HG03097 (cell line): ENCODE measurements around the gene RBMY1A1.
"Not testable (repeated sequence)": the region's sequence is repeated elsewhere in the genome, so short reads cannot be mapped to it uniquely, and the experiment has no call there.

Source experiments
- ATAC-seq: cut with Tn5 transposase; IDR thresholded peaks from one replicate; pipeline ENCODE4 v1.9.1; 2021; ENCODE audit not compliant: unreplicated experiment, low FRiP score

The RBMY1A1 gene

DNA sequence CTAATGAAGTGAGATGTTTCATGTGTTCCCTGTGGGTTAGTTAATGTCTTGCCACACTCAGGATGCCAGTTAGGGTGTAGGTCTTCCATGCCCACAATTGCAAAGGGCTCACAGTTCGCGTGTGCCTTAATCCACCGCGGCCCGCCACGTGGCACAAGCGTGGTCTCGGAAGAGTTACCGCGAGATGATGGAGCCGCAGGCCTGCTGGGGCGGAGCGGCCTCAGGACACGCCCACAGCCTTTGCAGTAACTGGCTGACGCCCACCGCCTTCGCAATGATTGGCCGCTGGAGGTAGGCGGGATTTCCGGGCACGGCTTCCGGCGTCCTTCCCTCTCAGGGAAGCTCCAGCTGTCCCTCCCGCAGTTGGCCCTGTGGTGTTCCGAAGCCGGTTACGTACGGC, at the start of gene RBMY1A1:
TSS of gene RBMY1A1 (plus strand) at position 301 of the 400 bp plus-strand sequence. CDS start 2,013 bp downstream, outside the sequence.
- ATAC-seq, result not testable (repeated sequence)

DNA sequence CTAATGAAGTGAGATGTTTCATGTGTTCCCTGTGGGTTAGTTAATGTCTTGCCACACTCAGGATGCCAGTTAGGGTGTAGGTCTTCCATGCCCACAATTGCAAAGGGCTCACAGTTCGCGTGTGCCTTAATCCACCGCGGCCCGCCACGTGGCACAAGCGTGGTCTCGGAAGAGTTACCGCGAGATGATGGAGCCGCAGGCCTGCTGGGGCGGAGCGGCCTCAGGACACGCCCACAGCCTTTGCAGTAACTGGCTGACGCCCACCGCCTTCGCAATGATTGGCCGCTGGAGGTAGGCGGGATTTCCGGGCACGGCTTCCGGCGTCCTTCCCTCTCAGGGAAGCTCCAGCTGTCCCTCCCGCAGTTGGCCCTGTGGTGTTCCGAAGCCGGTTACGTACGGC, 23.6 kb upstream of the RBMY1A1 start, which contains the start of gene RBMY1B:
TSS of gene RBMY1B (plus strand) at position 301 of the 400 bp plus-strand sequence. CDS start 2,013 bp downstream, outside the sequence.
- not testable (repeated sequence) for ATAC-seq

DNA sequence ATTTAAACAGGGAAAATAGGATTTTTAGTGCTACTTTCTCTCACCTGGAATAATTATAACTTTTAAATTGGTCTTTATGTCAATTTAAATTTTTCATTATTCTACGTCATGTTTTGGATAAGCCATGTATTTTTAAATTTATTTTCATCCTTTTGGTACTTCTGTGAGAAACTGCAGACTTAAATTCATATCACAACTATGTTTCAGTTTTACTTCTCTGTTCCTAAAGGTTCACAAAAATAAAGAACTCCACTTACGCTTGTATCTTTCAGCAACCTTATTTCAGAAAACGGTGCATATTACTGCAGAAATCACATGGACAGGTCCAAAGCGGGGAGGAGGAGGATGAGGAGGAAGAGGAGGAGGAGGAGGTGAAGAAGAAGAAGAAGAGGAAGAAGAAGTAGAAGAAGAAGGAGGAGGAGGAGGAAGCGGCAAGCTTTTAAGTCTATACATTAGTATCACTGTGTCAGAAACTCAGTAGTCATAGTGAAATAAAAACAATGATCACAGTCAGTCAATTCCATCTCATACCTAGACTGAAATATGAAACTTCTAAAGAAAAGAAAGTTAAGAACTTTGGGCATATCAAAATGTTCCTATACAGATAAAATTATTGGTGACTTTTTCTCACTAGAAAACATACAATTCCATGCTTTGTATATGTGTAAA, 24.8 kb downstream of the RBMY1A1 start:
- ATAC-seq, result not testable (repeated sequence)

GRCh38 chrY:21585449-21585848, 50.8 kb downstream of the RBMY1A1 start:
- no peak for ATAC-seq

- ATAC-seq, result not testable (repeated sequence)
Measured at GRCh38 chrY:21586454-21586853, 51.8 kb downstream of the RBMY1A1 start.

GRCh38 chrY:21592059-21592458, 57.4 kb downstream of the RBMY1A1 start:
- ATAC-seq, result no peak

DNA sequence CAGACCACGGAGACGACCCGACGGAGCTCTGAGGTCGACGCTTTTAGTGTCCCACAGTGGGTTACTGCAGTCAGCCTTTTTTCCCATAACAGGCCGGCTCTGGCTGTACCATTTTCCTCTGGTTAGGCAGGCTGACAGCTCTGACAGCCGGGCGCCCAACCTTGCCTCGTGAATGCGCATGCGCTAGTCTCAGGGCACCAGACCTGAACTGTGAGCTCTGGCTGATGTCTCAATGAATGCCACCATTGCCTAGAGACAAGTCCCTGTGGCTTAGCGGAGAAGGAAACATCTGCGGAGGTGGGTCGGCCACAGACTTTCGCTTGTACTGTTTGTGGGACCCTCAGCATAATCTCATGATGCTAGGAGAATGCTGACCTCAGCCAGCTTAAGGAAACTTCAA, 61.6 kb downstream of the RBMY1A1 start:
- ATAC-seq, result not testable (repeated sequence)
